ENCODE measurements around the gene OR1L6. TPM values are rescaled to one million over a fixed set of nuclear protein-coding genes. Genes with fewer than 3 reads are reported as not detected.

The OR1L6 gene, protein sequence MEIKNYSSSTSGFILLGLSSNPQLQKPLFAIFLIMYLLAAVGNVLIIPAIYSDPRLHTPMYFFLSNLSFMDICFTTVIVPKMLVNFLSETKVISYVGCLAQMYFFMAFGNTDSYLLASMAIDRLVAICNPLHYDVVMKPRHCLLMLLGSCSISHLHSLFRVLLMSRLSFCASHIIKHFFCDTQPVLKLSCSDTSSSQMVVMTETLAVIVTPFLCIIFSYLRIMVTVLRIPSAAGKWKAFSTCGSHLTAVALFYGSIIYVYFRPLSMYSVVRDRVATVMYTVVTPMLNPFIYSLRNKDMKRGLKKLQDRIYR
- not detected in 2 replicates for total RNA-seq

DNA sequence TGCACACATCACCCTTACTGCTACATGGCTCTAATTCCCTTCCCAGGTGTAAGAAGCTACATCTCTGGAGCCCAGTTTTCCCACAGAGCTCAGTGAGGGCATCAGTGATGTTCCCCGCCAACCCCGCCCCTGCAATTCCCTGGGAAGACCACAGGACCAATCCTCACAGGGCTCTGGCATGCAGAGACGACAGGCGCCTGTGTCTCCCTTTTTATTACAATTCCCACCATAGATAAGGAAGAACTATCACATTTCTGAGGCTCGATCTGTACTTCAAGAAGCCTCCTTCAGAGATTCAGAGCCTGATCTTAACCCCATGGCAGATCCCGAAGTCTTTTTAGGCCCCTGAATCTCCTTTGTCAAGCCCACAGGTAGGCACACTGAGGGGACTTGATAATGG lies at the start of gene OR1L6:
Gene OR1L6 (plus strand): TSS at position 301 of the 400 bp plus-strand sequence. CDS start 7,545 bp downstream, outside the sequence.

DNA sequence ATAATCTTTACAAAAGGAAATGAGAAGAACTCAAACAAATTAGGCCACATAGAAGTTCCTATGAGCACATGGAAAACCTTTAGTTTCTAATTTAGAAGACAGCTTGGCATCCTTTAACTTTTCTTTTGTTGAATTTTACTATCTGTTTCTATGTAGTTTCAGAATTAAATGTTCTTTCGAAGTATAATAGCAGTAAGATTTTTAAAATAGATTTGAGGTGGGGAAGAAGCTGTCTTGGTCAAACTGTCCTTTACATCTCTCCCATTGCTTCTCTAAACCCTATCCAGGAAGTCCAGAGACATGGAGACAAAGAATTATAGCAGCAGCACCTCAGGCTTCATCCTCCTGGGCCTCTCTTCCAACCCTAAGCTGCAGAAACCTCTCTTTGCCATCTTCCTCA lies 18.4 kb upstream of the OR1L6 start, which contains the start of gene OR1L4:
Gene OR1L4 (plus strand): TSS at position 301 of the 400 bp plus-strand sequence. CDS start 0 bp downstream, at position 301.

DNA sequence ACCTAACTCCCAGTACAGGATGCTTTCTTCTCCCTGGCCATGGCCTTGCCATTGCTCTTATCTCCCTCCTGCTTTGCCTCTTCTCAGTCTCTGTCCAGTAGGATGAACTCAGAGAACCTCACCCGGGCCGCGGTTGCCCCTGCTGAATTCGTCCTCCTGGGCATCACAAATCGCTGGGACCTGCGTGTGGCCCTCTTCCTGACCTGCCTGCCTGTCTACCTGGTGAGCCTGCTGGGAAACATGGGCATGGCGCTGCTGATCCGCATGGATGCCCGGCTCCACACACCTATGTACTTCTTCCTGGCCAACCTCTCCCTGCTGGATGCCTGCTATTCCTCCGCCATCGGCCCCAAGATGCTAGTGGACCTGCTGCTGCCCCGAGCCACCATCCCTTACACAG lies 46.7 kb downstream of the OR1L6 start, which contains the start of gene OR5C1:
Gene OR5C1 (plus strand): TSS at position 103 of the 400 bp plus-strand sequence. CDS start 0 bp downstream, at position 103.

Other genes starting within 250 kb of the OR1L6 start
- gene OR1J2, start 231.5 kb upstream of the OR1L6 start, total RNA-seq, result not detected in 2 replicates
- not detected in 2 replicates for gene OR1J4, start 223.2 kb upstream of the OR1L6 start, total RNA-seq
- gene OR1N1, start 215.0 kb upstream of the OR1L6 start, total RNA-seq, result not detected in 2 replicates
- not detected in 2 replicates for gene OR1N2, start 189.2 kb upstream of the OR1L6 start, total RNA-seq
- gene OR1L8, start 158.9 kb upstream of the OR1L6 start, total RNA-seq, result under 0.01 and 0.09 TPM in 2 replicates
- gene OR1Q1, start 127.6 kb upstream of the OR1L6 start, total RNA-seq, result not detected in 2 replicates
- 0.09 TPM in 1 of 2 replicates, not detected in the other for gene OR1B1, start 84.7 kb upstream of the OR1L6 start, total RNA-seq
- gene OR1L1, start 80.6 kb upstream of the OR1L6 start, total RNA-seq, result not detected in 2 replicates
- not detected in 2 replicates for gene OR1L3, start 67.2 kb upstream of the OR1L6 start, total RNA-seq
- not detected in 2 replicates for gene OR1L4, start 18.3 kb upstream of the OR1L6 start, total RNA-seq
- gene OR5C1, start 46.6 kb downstream of the OR1L6 start, total RNA-seq, result not detected in 2 replicates
- not detected in 2 replicates for gene OR1K1, start 57.8 kb downstream of the OR1L6 start, total RNA-seq
- gene PDCL, start 86.3 kb downstream of the OR1L6 start, total RNA-seq, result 64.5 and 66.2 TPM in 2 replicates
- 44.9 and 54.8 TPM in 2 replicates for gene RC3H2, start 163.1 kb downstream of the OR1L6 start, total RNA-seq
- 10.9 and 11.9 TPM in 2 replicates for gene ZBTB6, start 171.0 kb downstream of the OR1L6 start, total RNA-seq
- gene ZBTB26, start 189.2 kb downstream of the OR1L6 start, total RNA-seq, result 2.3 and 3.7 TPM in 2 replicates
- 23.2 and 36.2 TPM in 2 replicates for gene RABGAP1, start 198.7 kb downstream of the OR1L6 start, total RNA-seq

All from endothelial cell of coronary artery (primary cell).